Activated CD4-positive, alpha-beta T cell treated with anti-CD3 and anti-CD28 coated beads, Interleukin-2, amount 50 U/mL, for 4 hours (primary cell): Measurements from ENCODE around the gene CCNY.

Experiments used
- DNase-seq, 2 experiments: peaks; one replicate each; pipeline ENCODE4 v3.0.0-alpha.2; 2020

The CCNY gene

GRCh38 chr10:35356725-35357092 is 20.4 kb downstream of the CCNY start:
- DNase-seq = no peak

- DNase-seq = no peak
These were observed 22.7 kb downstream of the CCNY start for GRCh38 chr10:35359056-35359455.

GRCh38 chr10:35359873-35360272 is 23.6 kb downstream of the CCNY start:
- no peak for DNase-seq

DNA sequence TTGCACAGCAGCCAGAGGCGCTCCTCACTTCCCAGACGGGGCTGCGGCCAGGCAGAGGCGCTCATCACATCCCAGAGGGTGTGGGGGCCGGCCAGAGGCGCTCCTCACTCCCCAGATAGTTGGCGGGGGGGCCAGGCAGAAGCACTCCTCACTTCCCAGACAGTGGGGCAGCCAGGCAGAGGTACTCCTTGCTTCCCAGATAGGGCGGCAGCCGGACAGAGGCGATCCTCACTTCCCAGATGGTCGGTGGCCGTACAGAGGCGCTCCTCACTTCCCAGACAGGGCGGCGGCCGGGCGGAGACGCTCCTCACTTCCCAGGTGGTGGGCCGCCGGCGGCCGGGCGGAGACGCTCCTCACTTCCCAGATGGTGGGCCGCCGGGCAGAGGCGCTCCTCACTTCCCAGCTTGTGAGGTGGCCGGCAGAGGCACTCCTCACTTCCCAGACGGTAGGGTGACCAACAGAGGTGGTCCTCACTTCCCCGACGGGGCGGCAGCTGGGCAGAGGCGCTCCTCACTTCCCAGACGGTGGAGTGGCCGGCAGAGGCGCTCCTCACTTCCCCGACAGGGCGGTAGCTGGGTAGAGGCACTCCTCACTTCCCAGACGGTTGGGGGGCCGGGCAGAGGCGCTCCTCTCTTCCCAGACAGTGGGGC is 26.5 kb downstream of the CCNY start:
- no peak for DNase-seq

DNA sequence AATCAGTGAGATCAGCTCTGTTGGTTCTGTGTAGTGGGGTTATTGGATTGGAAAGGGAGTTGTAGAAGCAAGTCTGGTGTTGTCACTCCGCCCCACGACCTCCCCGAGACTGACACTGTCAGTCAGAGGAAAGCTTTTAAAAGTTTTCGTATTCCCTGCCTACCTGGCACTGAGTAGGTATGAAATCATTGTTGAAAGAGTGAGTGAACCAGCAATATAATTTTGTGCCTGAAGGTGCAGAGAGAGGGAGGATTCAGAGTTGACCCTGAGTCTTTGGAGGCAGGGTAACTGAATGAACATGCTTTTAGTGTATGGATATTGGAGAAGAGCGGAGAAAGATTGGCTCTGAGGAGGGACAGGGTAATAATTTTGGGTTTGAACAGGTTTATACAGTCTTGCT is 27.3 kb downstream of the CCNY start:
- DNase-seq = no peak

- no peak for DNase-seq
These were observed 28.5 kb downstream of the CCNY start for GRCh38 chr10:35364808-35365207.

DNA sequence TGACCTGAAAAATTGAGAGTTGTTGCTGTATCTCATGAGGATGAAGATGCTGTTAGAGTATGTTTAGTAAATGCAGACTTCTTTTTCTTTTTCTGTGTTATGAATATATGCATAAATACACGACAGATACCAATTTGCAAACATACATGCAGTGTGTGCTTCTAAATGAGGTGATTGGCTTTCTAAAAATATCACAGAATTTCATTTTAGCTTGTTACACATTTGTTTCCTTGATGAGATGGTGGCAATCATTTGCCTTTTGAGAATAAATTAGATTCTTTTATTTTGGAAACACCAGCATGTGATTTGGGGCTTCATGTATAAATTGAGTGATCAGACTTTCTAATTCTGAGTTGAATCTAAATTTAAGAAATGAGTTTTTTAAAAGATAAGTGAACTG is 29.7 kb downstream of the CCNY start:
- DNase-seq = no peak

GRCh38 chr10:35367107-35367859 is 31.0 kb downstream of the CCNY start:
- DNase-seq = no peak

- DNase-seq = no peak
These were observed 31.7 kb downstream of the CCNY start for GRCh38 chr10:35367982-35368381.

GRCh38 chr10:35368485-35369048 is 32.3 kb downstream of the CCNY start:
- DNase-seq = no peak

- no peak for DNase-seq
These were observed 32.8 kb downstream of the CCNY start for GRCh38 chr10:35369049-35369611.

GRCh38 chr10:35371731-35372130 is 35.4 kb downstream of the CCNY start:
- no peak for DNase-seq

DNA sequence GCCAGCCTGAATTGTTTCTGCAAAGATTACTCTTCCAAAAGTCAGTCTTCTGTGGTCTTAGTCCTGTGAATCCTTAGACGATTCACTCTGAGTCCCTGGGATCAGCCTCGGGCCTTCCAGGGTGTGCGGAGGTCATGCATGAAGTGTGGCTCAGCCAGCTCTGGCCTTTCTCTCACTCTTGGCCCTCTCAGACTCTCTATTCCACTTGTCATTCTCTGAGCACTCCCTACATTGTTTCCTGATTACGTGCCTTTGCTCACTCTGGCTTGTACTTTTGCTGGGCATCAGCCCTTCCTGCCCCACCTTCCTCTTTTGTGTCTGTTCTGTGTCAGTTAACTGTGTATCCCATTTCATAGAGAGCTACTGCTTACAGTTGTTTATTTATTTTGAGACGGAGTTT is 36.0 kb downstream of the CCNY start:
- no peak for DNase-seq

DNA sequence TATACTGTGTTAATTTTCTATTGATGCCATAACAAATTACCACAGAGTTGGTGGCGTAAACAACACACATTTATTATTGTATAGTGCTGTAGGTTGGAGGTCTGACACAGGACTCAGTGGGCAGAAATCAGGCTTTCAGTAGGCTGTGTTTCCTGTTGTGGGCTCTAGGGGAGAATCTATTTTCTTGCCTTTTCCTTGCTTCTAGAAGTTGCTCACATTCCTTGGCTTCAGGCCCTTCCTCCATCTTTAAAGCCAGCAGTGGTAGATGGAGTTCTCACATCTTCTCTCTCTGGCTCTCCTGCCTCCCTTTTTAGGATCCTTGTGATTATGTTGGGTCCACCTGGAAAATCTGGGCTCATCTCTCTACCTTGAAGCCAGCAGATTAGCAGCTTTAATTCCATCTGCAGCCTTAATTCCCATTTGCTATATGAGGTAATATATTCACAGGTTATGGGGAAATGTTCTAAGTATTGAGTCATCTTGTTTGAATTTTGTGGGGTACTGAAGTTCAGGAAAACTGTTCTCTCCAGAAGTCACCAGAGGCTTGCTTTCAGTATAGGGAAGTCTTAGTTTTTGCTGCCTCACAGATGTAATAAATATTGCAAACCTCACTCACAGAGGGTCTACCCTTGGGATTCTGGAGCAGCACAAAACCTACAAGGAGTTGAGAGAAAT is 38.9 kb downstream of the CCNY start:
- no peak for DNase-seq

GRCh38 chr10:35377050-35377728 is 40.9 kb downstream of the CCNY start:
- no peak for DNase-seq

- DNase-seq = no peak
These were observed 42.4 kb downstream of the CCNY start for GRCh38 chr10:35378541-35379210.

DNA sequence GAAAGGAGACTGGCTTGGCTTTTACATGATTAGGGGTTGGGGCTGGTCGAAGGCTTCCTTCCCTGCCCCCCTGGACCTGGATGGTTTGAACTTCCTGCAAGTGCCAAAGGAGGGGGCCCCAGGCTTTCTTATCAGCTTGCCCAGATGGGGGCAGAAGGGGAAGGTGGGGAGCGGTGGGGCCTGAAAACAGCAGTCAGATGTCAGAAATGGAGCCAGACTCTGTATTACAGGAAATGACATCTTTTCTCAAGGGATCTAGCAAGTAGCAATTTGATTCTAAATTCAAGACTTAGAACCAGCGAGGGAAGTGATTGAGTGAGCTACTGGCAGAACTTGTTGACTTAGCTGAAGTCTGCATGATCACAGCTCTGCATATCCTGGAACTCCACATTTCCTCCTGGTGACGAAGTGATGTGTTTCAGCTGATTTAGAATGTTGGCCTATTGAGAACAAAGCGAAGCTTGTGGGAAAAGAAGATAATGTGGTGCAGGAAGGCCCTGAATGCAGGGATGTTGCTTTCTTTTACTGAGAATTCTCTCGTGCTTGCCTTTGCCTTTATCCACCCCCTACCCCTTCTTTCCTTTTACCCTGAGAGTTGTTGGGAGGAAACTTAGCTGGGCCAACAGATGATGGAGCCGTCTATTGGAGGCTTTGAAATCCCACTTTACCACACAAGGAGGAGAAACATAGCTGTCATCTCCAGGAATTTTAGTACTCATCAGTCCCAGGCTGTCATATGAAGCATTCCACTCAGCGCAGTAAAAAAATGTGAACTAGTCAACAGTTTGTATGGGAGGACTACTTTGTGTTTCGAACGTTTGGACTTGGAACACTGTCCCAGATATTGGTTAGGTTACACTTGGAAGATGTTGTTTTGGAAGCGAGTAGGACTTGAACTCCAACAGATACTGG is 43.2 kb downstream of the CCNY start:
- DNase-seq = peak in 1 of 2 experiments; percentile 3

DNA sequence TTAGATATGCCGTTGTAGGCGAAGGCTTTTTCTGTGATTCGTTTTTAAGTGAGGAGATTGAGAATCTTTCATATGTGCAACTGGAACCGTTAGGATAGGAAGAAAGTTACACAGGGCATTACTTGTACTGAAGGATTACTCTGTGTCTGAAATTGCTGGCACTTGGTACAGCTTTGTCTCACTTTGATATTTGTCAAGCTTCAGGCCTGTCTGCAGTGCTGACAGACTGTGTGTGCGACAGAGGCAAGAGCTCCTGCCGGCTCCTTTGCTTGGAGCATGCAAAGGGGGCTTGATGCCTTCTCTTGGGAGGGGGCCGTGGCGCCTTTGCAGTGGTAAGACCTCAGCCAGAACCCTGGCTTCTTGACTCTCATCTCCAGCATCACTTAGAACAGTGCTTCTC is 45.8 kb downstream of the CCNY start:
- no peak for DNase-seq

DNA sequence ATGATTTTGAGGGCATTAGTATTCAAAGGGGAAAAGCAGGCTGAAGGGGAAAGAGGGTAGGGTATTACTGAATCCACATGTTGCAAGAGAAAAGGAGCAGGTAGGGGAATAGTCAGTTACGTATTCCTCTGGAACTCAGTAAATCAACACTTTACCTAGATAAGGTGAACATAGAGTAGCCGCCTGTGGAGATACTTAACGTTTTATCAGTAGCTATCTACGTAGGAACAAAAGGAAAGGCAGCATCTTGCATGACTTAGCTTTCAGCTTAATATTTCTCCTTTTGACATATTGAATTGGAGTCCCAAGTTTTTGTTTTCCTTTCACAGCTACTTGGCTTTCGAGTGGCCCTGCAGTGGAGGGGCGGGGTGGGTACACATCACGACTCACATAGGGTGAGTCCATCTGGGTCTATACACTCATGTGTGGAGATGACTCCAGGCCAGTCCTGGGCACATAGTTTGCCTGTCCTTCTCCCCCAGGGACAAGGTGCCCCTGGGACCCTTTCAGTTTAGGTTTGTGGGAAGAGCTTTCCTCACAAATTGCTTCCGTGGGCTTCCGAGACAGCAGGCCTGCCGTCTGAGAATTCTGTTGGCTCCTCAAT is 48.1 kb downstream of the CCNY start:
- DNase-seq = no peak

GRCh38 chr10:35386594-35387174 is 50.4 kb downstream of the CCNY start:
- DNase-seq = no peak
